Measurements from ENCODE around the gene GNB5.
"Not testable (repeated sequence)": the region's sequence is repeated elsewhere in the genome, so short reads cannot be mapped to it uniquely, and the experiment has no call there.

GNB5 gene

GRCh38 chr15:52093539-52094510 is 97.4 kb downstream of the GNB5 start:
- DNase-seq (ENCODE audit: low read depth) = no peak

DNA sequence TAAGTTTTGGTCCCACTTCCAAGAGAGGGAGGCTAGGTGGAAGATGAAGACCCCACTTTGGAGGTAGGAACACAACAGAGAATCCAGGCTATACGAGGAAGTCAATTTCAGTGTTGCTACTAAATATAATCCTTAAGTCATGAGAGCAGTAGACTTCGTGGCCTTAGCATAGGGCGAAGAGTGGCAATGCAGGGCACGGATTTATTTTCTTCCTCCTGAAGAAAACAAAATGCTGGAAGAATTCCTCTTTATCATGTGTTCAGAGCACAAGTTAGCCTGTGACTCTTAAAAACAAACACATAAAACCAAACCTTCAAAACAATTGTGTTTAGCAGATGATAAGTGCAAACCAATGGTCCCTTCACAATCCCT is 98.0 kb downstream of the GNB5 start:
- DNase-seq (ENCODE audit: low read depth) = no peak

GRCh38 chr15:52090193-52090592 is 101.0 kb downstream of the GNB5 start:
- DNase-seq (ENCODE audit: low read depth) = no peak

- no peak for DNase-seq (ENCODE audit: low read depth)
Observed at GRCh38 chr15:52086011-52086786, 105.0 kb downstream of the GNB5 start.

DNA sequence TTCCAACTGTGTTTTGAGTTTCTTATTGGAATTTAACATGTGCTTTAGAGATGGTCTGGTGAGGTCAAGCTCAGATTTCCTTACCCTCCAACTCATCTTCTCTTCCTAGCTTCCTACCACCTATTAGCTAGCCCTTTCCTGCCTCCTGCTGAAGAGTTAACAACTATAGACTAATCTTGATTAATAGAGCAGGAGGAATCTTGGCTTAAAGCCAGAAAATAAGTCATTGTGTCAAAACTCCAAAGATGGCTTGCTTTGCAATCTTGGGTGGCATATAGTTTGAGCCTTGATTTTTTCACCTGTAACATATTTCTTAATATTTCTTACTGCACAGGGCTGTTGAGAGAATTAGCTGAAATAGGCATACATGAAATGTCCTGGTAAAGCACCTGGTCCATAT is 105.9 kb downstream of the GNB5 start:
- no peak for DNase-seq (ENCODE audit: low read depth)

GRCh38 chr15:52083603-52084002 is 107.6 kb downstream of the GNB5 start:
- no peak for DNase-seq (ENCODE audit: low read depth)

DNA sequence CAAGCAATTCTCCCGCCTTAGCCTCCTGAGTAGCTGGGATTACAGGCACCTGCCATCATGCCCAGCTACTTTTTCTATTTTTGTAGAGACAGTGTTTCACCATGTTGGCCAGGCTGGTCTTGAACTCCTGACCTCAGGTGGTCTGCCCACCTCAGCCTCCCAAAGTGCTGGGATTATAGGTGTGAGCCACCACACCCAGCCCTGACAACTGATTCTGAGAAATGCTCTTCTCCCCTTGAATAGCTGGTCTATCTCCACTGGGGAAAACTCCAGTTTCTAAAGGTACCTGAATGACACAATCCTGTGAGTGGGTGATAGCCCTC is 108.2 kb downstream of the GNB5 start:
- DNase-seq (ENCODE audit: low read depth) = not testable (repeated sequence)

GRCh38 chr15:52082197-52083036 is 108.8 kb downstream of the GNB5 start:
- no peak for DNase-seq (ENCODE audit: low read depth)

GRCh38 chr15:52080706-52081392 is 110.3 kb downstream of the GNB5 start:
- no peak for DNase-seq (ENCODE audit: low read depth)

DNA sequence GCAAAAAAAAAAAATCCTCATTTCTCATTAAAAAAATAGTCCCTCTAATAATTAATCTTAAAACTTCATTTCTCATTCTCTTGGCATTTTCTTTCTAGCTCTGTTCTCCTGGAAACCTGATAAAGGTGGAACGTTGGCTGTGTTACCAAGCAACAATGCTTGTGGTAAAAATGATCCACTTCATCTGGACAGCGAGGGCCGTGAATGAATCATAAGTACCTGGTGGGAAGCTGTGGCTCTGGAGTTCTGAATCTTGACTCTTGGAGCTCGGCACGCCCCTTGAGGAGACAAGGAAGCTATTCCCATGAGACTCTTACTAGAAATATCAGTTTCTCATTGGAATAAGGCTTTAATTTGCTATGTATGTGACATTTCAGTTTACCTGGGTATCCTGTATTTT is 111.2 kb downstream of the GNB5 start:
- no peak for DNase-seq (ENCODE audit: low read depth)

GRCh38 chr15:52078876-52079700 is 112.1 kb downstream of the GNB5 start:
- DNase-seq (ENCODE audit: low read depth) = peak; percentile 72

GRCh38 chr15:52078197-52078875 is 112.9 kb downstream of the GNB5 start:
- DNase-seq (ENCODE audit: low read depth) = no peak

- no peak for DNase-seq (ENCODE audit: low read depth)
Observed at GRCh38 chr15:52076889-52077781, 114.1 kb downstream of the GNB5 start.

DNA sequence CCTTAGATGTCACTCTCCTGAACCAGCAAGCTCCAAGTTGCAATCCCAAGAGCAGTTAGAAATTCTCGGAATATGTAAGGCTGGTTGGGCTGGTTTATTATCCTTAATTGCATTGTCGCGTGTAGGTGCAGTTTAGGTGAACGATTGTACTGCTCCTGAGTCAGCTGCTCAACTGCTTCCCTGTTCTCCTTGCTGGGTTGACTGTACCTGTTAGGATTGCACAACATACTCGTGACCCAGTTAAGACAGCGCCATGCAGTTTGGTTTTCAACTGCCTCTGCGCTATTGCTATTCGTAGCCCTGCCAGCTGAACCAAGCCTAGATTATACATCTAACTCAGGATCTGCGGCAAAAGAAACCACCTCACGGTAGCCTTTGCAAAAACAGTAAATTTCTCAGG is 119.6 kb downstream of the GNB5 start:
- no peak for DNase-seq (ENCODE audit: low read depth)

DNA sequence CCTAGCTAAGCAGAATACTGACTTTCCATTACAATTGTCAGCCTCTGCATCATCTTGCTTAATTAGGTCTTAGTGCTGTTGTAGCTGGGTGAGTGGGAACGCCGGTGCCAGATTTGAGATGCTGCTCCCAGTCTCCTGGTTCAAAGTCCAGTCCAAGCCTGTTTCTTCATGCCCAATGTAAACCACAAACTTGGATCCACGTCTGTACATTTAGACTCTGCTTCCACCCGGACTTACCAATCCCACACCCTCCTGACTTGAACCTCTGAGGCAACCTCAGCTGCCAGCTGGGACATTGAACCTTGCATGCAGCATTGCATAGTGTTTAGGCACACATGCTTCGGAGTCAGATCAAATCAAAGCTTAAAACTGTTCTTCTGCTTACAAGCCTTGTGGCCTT is 121.6 kb downstream of the GNB5 start:
- no peak for DNase-seq (ENCODE audit: low read depth)

DNA sequence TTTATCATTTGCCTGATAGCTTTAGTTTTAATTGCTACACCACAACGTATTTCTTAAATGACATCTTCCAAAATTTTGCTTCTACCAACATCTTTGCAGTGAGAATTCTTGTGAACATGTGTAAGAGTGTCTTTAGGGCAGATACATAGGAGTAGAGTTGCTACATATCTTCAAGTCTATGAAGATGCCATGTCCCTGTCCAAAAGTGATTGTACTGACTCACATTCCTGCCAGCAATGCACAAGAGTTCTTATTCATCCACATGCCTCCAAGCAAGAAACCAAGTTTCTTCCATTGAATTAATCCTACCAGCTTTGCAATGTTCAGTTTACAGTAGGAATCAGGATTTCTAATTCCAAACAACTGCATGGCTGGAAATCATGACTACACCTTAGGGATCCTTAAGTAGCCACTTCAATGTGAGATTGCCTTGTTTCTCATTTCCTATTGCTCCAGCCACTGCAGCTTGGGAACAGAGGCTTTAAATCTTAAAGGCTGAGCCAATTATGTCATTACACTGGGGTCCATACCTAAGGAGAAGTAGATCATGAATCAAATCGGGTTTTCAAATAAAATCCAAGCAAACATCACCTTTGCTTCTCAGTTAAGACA is 123.1 kb downstream of the GNB5 start:
- no peak for DNase-seq (ENCODE audit: low read depth)

DNA sequence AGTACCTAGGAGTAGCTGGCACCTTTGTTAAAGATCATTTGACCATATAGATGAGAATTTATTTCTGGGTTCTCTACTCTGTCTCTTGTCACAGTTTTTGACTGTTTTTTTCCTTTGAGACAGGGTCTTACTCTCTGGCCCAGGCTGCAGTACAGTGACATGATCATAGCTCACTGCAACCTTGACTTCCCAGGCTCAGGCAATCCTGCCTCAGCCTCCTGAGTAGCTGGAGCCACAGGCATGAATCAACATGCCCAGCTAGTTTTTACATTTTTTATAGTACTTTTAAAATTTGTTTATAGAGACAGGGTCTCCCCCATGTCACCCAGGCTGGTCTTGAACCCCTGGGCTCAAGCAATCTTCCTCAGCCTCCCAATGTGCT is 123.7 kb downstream of the GNB5 start:
- DNase-seq (ENCODE audit: low read depth) = no peak

- no peak for DNase-seq (ENCODE audit: low read depth)
Observed at GRCh38 chr15:52066842-52067544, 124.2 kb downstream of the GNB5 start.
